CD4-positive, alpha-beta T cell (primary cell): ENCODE data around the gene EIPR1. TPM values are rescaled to one million over a fixed set of nuclear protein-coding genes. Genes with fewer than 3 reads are reported as not detected.

Experiments
- ATAC-seq: fragments of 200-7000 bp; cut with Tn5 transposase; one replicate; pipeline ENCODE4 v1.10.0; 2022; ENCODE audit warnings: mild to moderate bottlenecking; ENCODE audit not compliant: poor library complexity
- CTCF ChIA-PET: fragments of 350-600 bp; sonication (Branson Sonifier 250); formaldehyde crosslinking; loops from one replicate; lab custom pipeline; 2021; ENCODE audit warnings: antibody characterized with exemption, inconsistent platforms; lab: Charles Lee
- POLR2A ChIA-PET: fragments of 350-600 bp; sonication (Branson Sonifier 250); formaldehyde crosslinking; loops from one replicate; lab custom pipeline; 2021; ENCODE audit warnings: antibody characterized with exemption, inconsistent platforms; lab: Charles Lee
- DNase-seq, 14 experiments: peaks; one replicate each; pipeline ENCODE4 v3.0.0-alpha.2; 2013 to 2020; ENCODE audit warnings: mixed read lengths in 2 of 14
- H3K27ac ChIP-seq, 2 donors: one replicate each; pipeline versions ENCODE4 v1.5.1 to v1.7.0; 2013; ENCODE audit warnings: low read length in 2 of 2, low read depth in 1 of 2, mild to moderate bottlenecking in 1 of 2
- H3K27me3 ChIP-seq, 2 experiments: 1 replicate in 1 of 2; 2 replicates in 1 of 2; pipeline versions ENCODE4 v1.6.1 to v1.7.0; 2013; ENCODE audit warnings: low read length in 2 of 2, control low read depth in 1 of 2, mild to moderate bottlenecking in 1 of 2, moderate library complexity in 1 of 2; ENCODE audit not compliant: insufficient read depth in 2 of 2, control insufficient read depth in 1 of 2
- H3K36me3 ChIP-seq: one replicate; pipeline ENCODE4 v1.6.1; 2013; ENCODE audit warnings: low read length, control low read depth; ENCODE audit not compliant: insufficient read depth
- H3K4me1 ChIP-seq: one replicate; pipeline ENCODE4 v1.6.1; 2013; ENCODE audit warnings: low read length, control low read depth; ENCODE audit not compliant: insufficient read depth
- H3K4me3 ChIP-seq: one replicate; pipeline ENCODE4 v1.5.1; 2013; ENCODE audit warnings: mild to moderate bottlenecking, low read length, moderate library complexity
- H3K9me3 ChIP-seq, 2 experiments: 1 replicate in 1 of 2; 2 replicates in 1 of 2; pipeline versions ENCODE4 v1.6.1 to v1.7.0; 2013; ENCODE audit warnings: low read length in 2 of 2, mild to moderate bottlenecking in 2 of 2, control low read depth in 1 of 2, moderate library complexity in 1 of 2; ENCODE audit not compliant: control insufficient read depth in 1 of 2, insufficient read depth in 1 of 2
- H3K27ac Mint-ChIP-seq: one replicate; pipeline ENCODE4 v1.8.0; 2020; ENCODE audit warnings: mixed read lengths
- H3K27me3 Mint-ChIP-seq: one replicate; pipeline ENCODE4 v1.8.0; 2021; ENCODE audit warnings: mixed read lengths
- H3K36me3 Mint-ChIP-seq: one replicate; pipeline ENCODE4 v1.8.0; 2021; ENCODE audit warnings: low read depth, mixed read lengths
- H3K4me1 Mint-ChIP-seq: one replicate; pipeline ENCODE4 v1.8.0; 2021; ENCODE audit warnings: low read depth, mixed read lengths
- H3K4me3 Mint-ChIP-seq: one replicate; pipeline ENCODE4 v1.8.0; 2020; ENCODE audit warnings: mild to moderate bottlenecking, mixed read lengths
- H3K9me3 Mint-ChIP-seq: one replicate; pipeline ENCODE4 v1.8.0; 2020; ENCODE audit warnings: mixed read lengths
- CTCF ChIP-seq: fragments of 200-600 bp; IDR thresholded peaks from one replicate; pipeline ENCODE4 v1.8.0; 2022; ENCODE audit warnings: antibody characterized with exemption, mild to moderate bottlenecking
- intact Hi-C, 2 experiments: fragments of 100-400 bp; cut with DNase I in 1 of 2; cut with micrococcal nuclease in 1 of 2; formaldehyde crosslinking; loops; one replicate each; pipeline versions ENCODE4 v1.15.1 to v1.9.0; 2023 to 2025; cut with DNase I, micrococcal nuclease
- total RNA-seq, 174 experiments: library from RNA in 2 of 174; stranded (reverse) in 2 of 174; gene quantifications; one replicate each; pipeline ENCODE4 v1.2.3 and lab custom pipeline; 2021 to 2026

The EIPR1 gene
- total RNA-seq, 2 experiments from 2014 or later, result 11.0 to 12.4 TPM

GRCh38 chr2:3319134-3319533 is 58.5 kb downstream of the EIPR1 start:
- Histone ChIP-seq H3K4me3 (no peak overlapping the region), H3K9me3 (no peaks in the 10 kb centered on the region), H3K27me3 (no peaks in the 10 kb centered on the region), H3K36me3 (peaks cover 22% of the 10 kb centered on the region), H3K27ac (no peak overlapping the region), H3K4me1 (no peaks in the 10 kb centered on the region)
- Mint-ChIP-seq H3K36me3 (peaks cover 41% of the 10 kb centered on the region), H3K4me1 (peaks cover 7% of the 10 kb centered on the region), H3K4me3 (no peak overlapping the region), H3K9me3 (no peaks in the 10 kb centered on the region), H3K27me3 (no peaks in the 10 kb centered on the region), H3K27ac (no peak overlapping the region)
- intact Hi-C loops, result no loop called here
- no peak for ATAC-seq
- ChIA-PET POLR2A (no interaction called here), CTCF (no interaction called here)
- DNase-seq, result no peak
- TF ChIP-seq CTCF, result no peak

- intact Hi-C loops, result no loop called here
- Mint-ChIP-seq H3K27me3 (no peaks in the 10 kb centered on the region), H3K27ac (no peak overlapping the region), H3K36me3 (peaks cover 38% of the 10 kb centered on the region), H3K4me3 (no peak overlapping the region), H3K4me1 (peaks cover 13% of the 10 kb centered on the region), H3K9me3 (no peaks in the 10 kb centered on the region)
- CTCF ChIA-PET, result no interaction called here
- Histone ChIP-seq H3K4me1 (peaks cover 7% of the 10 kb centered on the region), H3K36me3 (peaks cover 22% of the 10 kb centered on the region), H3K27me3 (no peaks in the 10 kb centered on the region), H3K27ac (no peak overlapping the region), H3K4me3 (no peak overlapping the region), H3K9me3 (no peaks in the 10 kb centered on the region)
- no peak for TF ChIP-seq CTCF
- ATAC-seq (no peak), DNase-seq (no peak)
- POLR2A ChIA-PET, result no interaction called here
These were observed 59.6 kb downstream of the EIPR1 start for GRCh38 chr2:3317871-3318590.

- Histone ChIP-seq H3K9me3 (no peaks in the 10 kb centered on the region), H3K4me3 (no peak overlapping the region), H3K27ac (no peak overlapping the region), H3K36me3 (peaks cover 21% of the 10 kb centered on the region), H3K27me3 (no peaks in the 10 kb centered on the region), H3K4me1 (peaks cover 15% of the 10 kb centered on the region)
- no peak overlapping the region for H3K4me3 Mint-ChIP-seq
- H3K9me3 Mint-ChIP-seq, result no peaks in the 10 kb centered on the region
- H3K27me3 Mint-ChIP-seq, result no peaks in the 10 kb centered on the region
- DNase-seq (no peak), ATAC-seq (no peak)
- ChIA-PET CTCF (no interaction called here), POLR2A (no interaction called here)
- H3K4me1 Mint-ChIP-seq, result peaks cover 21% of the 10 kb centered on the region
- H3K36me3 Mint-ChIP-seq, result peaks cover 36% of the 10 kb centered on the region
- TF ChIP-seq CTCF, result no peak
- H3K27ac Mint-ChIP-seq, result no peak overlapping the region
- intact Hi-C loops, result no loop called here
These were observed 60.3 kb downstream of the EIPR1 start for GRCh38 chr2:3317277-3317685.
